Activated CD8-positive, alpha-beta memory T cell treated with anti-CD3 and anti-CD28 coated beads for 48 hours (primary cell): ENCODE results near the gene CABP2.
A peak's percentile ranks its signal among the peaks of the same experiment; 100 is the strongest.
"Not testable (repeated sequence)": the region's sequence is repeated elsewhere in the genome, so short reads cannot be mapped to it uniquely, and the experiment has no call there.

Experiments used
- DNase-seq, 3 experiments: peaks; one replicate each; pipeline ENCODE4 v3.0.0-alpha.2; 2020; ENCODE audit warnings: low read depth in 2 of 3, low spot score in 2 of 3

CABP2 gene

GRCh38 chr11:67495234-67496005 lies 27.8 kb downstream of the CABP2 start:
- no peak for DNase-seq

GRCh38 chr11:67494371-67495233 lies 28.6 kb downstream of the CABP2 start:
- DNase-seq = no peak

- no peak for DNase-seq
Measured at GRCh38 chr11:67493548-67494370, 29.5 kb downstream of the CABP2 start.

GRCh38 chr11:67492801-67493547 lies 30.3 kb downstream of the CABP2 start:
- DNase-seq = no peak

- DNase-seq = no peak
Measured at GRCh38 chr11:67492069-67492727, 31.0 kb downstream of the CABP2 start.

GRCh38 chr11:67491276-67492068 lies 31.8 kb downstream of the CABP2 start:
- DNase-seq = no peak

- DNase-seq = no peak
Measured at GRCh38 chr11:67490727-67491065, 32.5 kb downstream of the CABP2 start.

- DNase-seq = no peak
Measured at GRCh38 chr11:67489885-67490726, 33.1 kb downstream of the CABP2 start.

- DNase-seq = no peak
Measured at GRCh38 chr11:67489203-67489884, 33.9 kb downstream of the CABP2 start.

- DNase-seq = no peak
Measured at GRCh38 chr11:67486481-67487195, 36.6 kb downstream of the CABP2 start.

- DNase-seq = not testable (repeated sequence)
Measured at GRCh38 chr11:67485873-67486361, 37.3 kb downstream of the CABP2 start.

GRCh38 chr11:67484847-67485311 lies 38.4 kb downstream of the CABP2 start:
- DNase-seq = no peak

GRCh38 chr11:67483831-67484665 lies 39.2 kb downstream of the CABP2 start:
- no peak for DNase-seq

- DNase-seq = peak; percentile 90 to 91 (median 90)
Measured at GRCh38 chr11:67482827-67483798, 40.1 kb downstream of the CABP2 start, which contains the start of gene AIP. AIP (plus strand) TSS chr11:67483026; CDS start chr11:67483159, 133 bp downstream.
